ENCODE measurements around the gene SMPD2.

SMPD2 gene

GRCh38 chr6:109466212-109466923, 25.8 kb downstream of the SMPD2 start:
- TF ChIP-seq CTCF (IDR thresholded peaks at IDR 0.05; ENCODE audit: control insufficient read depth, insufficient read depth, low read depth, low read length, missing control alignments) = no peak
- no peak for DNase-seq (ENCODE audit: low read depth)
- no peak overlapping the region for H3K4me3 ChIP-seq (ENCODE audit: control insufficient read depth, low read depth, low read length)

- DNase-seq (ENCODE audit: low read depth) = no peak
- TF ChIP-seq CTCF (IDR thresholded peaks at IDR 0.05; ENCODE audit: control insufficient read depth, insufficient read depth, low read depth, low read length, missing control alignments) = no peak
Measured at GRCh38 chr6:109467696-109468095, 27.2 kb downstream of the SMPD2 start.

GRCh38 chr6:109469591-109470189, 29.2 kb downstream of the SMPD2 start:
- H3K4me3 ChIP-seq (ENCODE audit: control insufficient read depth, low read depth, low read length) = no peak overlapping the region
- TF ChIP-seq CTCF (IDR thresholded peaks at IDR 0.05; ENCODE audit: control insufficient read depth, insufficient read depth, low read depth, low read length, missing control alignments) = no peak
- DNase-seq (ENCODE audit: low read depth) = no peak

More at GRCh38 chr6:109467696-109468095, 27.2 kb downstream of the SMPD2 start:
- no peak overlapping the region for H3K4me3 ChIP-seq (ENCODE audit: control insufficient read depth, low read depth, low read length)

GRCh38 chr6:109471105-109471810, 30.7 kb downstream of the SMPD2 start:
- TF ChIP-seq CTCF (IDR thresholded peaks at IDR 0.05; ENCODE audit: control insufficient read depth, insufficient read depth, low read depth, low read length, missing control alignments) = no peak
- no peak for DNase-seq (ENCODE audit: low read depth)
- H3K4me3 ChIP-seq (ENCODE audit: control insufficient read depth, low read depth, low read length) = no peak overlapping the region

GRCh38 chr6:109472132-109472995, 31.8 kb downstream of the SMPD2 start:
- TF ChIP-seq CTCF (IDR thresholded peaks at IDR 0.05; ENCODE audit: control insufficient read depth, insufficient read depth, low read depth, low read length, missing control alignments) = no peak
- no peak for DNase-seq (ENCODE audit: low read depth)
- H3K4me3 ChIP-seq (ENCODE audit: control insufficient read depth, low read depth, low read length) = no peak overlapping the region

GRCh38 chr6:109473120-109473519, 32.6 kb downstream of the SMPD2 start:
- no peak for DNase-seq (ENCODE audit: low read depth)
- H3K4me3 ChIP-seq (ENCODE audit: control insufficient read depth, low read depth, low read length) = no peak overlapping the region
- TF ChIP-seq CTCF (IDR thresholded peaks at IDR 0.05; ENCODE audit: control insufficient read depth, insufficient read depth, low read depth, low read length, missing control alignments) = no peak
